Measurements from ENCODE around the gene TARS2. TPM values are rescaled to one million over a fixed set of nuclear protein-coding genes. Genes with fewer than 3 reads are reported as not detected.

The TARS2 gene
- polyA plus RNA-seq, 3 donors, result 12.0 to 14.7 (median 14.6) TPM

DNA sequence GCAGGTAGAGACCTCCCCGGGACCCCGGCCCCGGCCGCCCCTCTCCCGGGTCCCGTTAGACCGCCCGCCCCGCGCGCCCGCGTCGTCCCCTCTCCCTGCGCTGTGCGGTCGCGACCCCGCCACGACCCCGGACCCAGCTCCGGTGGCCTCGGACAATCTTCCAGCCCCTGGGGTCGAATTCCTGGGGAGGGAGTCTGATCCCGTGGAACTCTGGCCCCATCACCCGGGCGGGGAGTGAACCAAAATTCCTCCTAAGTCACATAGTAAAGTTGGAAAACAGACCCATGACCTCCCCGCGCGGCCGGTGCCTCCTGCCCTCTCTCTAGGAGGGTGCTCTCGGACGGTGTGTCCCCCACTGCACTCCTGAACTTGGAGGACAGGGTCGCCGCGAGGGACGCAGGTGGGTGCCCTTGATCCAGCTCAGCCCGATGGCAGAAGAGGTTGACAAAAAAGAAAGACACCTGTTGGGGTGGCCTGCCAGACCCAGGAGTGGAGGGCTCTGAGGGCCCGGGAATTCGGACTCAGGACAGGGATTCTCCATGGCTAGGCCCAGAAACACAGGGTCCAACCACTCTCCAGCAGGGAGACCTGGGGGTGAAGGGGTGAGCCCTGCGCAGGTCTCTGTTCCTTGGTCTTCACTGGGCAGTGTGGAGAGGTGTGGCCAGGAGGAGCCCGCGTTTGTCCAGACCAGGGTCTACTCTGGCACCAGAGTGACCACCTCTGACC lies 62.4 kb downstream of the TARS2 start:
- 51% methylated on average over 22 of the region's 43 CpGs for WGBS (ENCODE audit: insufficient coverage)
- Histone ChIP-seq H3K27ac (ENCODE audit: low read depth in 1 of 2, low read length in 2 of 2) (peak overlapping the region; percentile 36 to 72), H3K36me3 (replicated peaks in 1 of 2; ENCODE audit: control insufficient read depth in 1 of 2, insufficient read depth in 2 of 2, low read length in 2 of 2) (peaks cover 6 to 10% of the 10 kb centered on the region in 2 donors), H3K4me3 (replicated peaks in 1 of 3; ENCODE audit: low read depth in 2 of 3, low read length in 3 of 3) (peak overlapping the region; percentile 52 to 86 (median 68)), H3K4me2 (replicated peaks; ENCODE audit: extremely low read depth, low read length, poor library complexity, severe bottlenecking) (peak overlapping the region; percentile 94), H3K9me3 (replicated peaks in 1 of 2; ENCODE audit: control insufficient read depth in 1 of 2, insufficient read depth in 1 of 2, low read length in 2 of 2) (no peaks in the 10 kb centered on the region), H2AFZ (ENCODE audit: insufficient read depth, low read depth, low read length, poor library complexity, severe bottlenecking) (no peak overlapping the region), H3K27me3 (ENCODE audit: control insufficient read depth in 2 of 2, insufficient read depth in 2 of 2, low read length in 2 of 2) (peaks cover 0 to 3% of the 10 kb centered on the region in 2 donors), H4K20me1 (ENCODE audit: insufficient read depth, low read length) (no peaks in the 10 kb centered on the region), H3K4me1 (ENCODE audit: control insufficient read depth in 1 of 2, insufficient read depth in 2 of 2, low read length in 2 of 2) (peaks cover 61 to 62% of the 10 kb centered on the region in 2 donors), H3K9ac (ENCODE audit: insufficient read depth, low read length, poor library complexity, severe bottlenecking) (peak overlapping the region; percentile 78), H3K79me2 (ENCODE audit: insufficient read depth, low read length) (peaks cover 42% of the 10 kb centered on the region)
- DNase-seq, result peak in 1 of 3 donors; percentile 18
- intact Hi-C loops (cut with micrococcal nuclease), result loop anchor here in 1 of 2 donors (10.0 kb wide), 2 partner anchors 65 to 285 kb away; partner anchors contain the start of genes APH1A and TARS2
- TF ChIP-seq, protein P1, sequence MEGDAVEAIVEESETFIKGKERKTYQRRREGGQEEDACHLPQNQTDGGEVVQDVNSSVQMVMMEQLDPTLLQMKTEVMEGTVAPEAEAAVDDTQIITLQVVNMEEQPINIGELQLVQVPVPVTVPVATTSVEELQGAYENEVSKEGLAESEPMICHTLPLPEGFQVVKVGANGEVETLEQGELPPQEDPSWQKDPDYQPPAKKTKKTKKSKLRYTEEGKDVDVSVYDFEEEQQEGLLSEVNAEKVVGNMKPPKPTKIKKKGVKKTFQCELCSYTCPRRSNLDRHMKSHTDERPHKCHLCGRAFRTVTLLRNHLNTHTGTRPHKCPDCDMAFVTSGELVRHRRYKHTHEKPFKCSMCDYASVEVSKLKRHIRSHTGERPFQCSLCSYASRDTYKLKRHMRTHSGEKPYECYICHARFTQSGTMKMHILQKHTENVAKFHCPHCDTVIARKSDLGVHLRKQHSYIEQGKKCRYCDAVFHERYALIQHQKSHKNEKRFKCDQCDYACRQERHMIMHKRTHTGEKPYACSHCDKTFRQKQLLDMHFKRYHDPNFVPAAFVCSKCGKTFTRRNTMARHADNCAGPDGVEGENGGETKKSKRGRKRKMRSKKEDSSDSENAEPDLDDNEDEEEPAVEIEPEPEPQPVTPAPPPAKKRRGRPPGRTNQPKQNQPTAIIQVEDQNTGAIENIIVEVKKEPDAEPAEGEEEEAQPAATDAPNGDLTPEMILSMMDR (IDR thresholded peaks at IDR 0.05), result no peak
- Mint-ChIP-seq H3K27me3 (ENCODE audit: low read depth in 3 of 3) (peaks cover 6 to 10% (median 6%) of the 10 kb centered on the region in 3 donors), H3K9me3 (peaks cover 0 to 2% (median 0%) of the 10 kb centered on the region in 7 donors), H3K27ac (peak overlapping the region; percentile 76 to 94 (median 90)), H3K36me3 (peaks cover 9 to 11% of the 10 kb centered on the region in 2 donors), H3K4me3 (peak overlapping the region; percentile 88 to 95), H3K4me1 (peaks cover 57% of the 10 kb centered on the region)

DNA sequence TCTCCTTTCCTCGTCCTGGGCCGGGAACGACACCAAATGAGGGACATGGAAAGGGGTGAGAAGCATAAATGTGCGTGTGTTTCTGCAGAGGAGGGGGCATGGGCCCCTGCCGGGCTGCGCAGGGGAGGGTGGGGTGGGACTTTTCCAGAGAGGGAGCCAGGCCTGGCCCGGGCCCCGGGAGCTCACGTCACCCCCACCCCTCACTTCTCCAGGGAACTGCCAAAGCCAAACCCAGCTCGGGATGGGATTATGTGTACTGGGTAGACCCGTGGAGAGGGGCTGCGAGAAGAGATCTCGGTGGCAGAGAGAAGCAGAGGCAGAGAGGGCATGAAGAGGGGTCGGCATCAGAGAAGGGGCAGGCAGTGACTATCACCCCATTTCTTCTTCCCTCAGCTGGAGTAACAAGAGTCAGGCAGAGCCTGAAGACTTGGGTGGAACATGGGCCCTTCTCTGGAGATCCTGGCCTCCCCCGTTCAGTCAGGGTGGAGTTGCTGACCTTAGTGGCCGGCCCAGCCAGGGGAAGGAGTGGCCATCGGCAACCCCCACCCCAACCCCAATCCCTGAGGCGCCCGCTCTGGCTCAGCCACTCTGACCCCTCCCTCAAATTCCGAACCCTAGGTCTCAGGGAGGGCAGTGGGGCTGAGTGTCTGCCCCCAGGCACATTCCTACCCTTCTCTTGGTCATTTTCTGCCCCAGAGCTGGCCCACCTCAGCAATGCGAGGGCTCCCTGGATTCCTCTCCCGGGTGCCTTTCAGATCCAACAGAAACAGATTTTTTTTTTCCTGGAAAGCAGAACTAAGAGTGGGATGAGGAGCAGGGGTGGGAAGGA lies 63.2 kb downstream of the TARS2 start:
- H3K27ac Mint-ChIP-seq, result peak overlapping the region; percentile 86 to 99 (median 97)
- H3K4me3 ChIP-seq (replicated peaks in 1 of 3; ENCODE audit: low read depth in 2 of 3, low read length in 3 of 3), result peak overlapping the region; percentile 52 to 86 (median 68)
- no peak overlapping the region for H2AFZ ChIP-seq (ENCODE audit: insufficient read depth, low read depth, low read length, poor library complexity, severe bottlenecking)
- peaks cover 3 to 10% (median 4%) of the 10 kb centered on the region in 3 donors for H3K27me3 Mint-ChIP-seq (ENCODE audit: low read depth in 3 of 3)
- peaks cover 0 to 2% (median 0%) of the 10 kb centered on the region in 7 donors for H3K9me3 Mint-ChIP-seq
- peaks cover 9 to 18% of the 10 kb centered on the region in 2 donors for H3K36me3 ChIP-seq (replicated peaks in 1 of 2; ENCODE audit: control insufficient read depth in 1 of 2, insufficient read depth in 2 of 2, low read length in 2 of 2)
- H3K27me3 ChIP-seq (ENCODE audit: control insufficient read depth in 2 of 2, insufficient read depth in 2 of 2, low read length in 2 of 2), result peaks cover 0 to 1% of the 10 kb centered on the region in 2 donors
- H3K36me3 Mint-ChIP-seq, result peaks cover 16 to 17% of the 10 kb centered on the region in 2 donors
- H3K27ac ChIP-seq (ENCODE audit: low read depth in 1 of 2, low read length in 2 of 2), result peak overlapping the region; percentile 80 to 82
- H3K4me2 ChIP-seq (replicated peaks; ENCODE audit: extremely low read depth, low read length, poor library complexity, severe bottlenecking), result peak overlapping the region; percentile 94
- no peak for DNase-seq
- H4K20me1 ChIP-seq (ENCODE audit: insufficient read depth, low read length), result peaks cover 3% of the 10 kb centered on the region
- peak overlapping the region; percentile 88 to 95 for H3K4me3 Mint-ChIP-seq
- peaks cover 61 to 62% of the 10 kb centered on the region in 2 donors for H3K4me1 ChIP-seq (ENCODE audit: control insufficient read depth in 1 of 2, insufficient read depth in 2 of 2, low read length in 2 of 2)
- TF ChIP-seq, protein P1 (IDR thresholded peaks at IDR 0.05), result no peak
- H3K79me2 ChIP-seq (ENCODE audit: insufficient read depth, low read length), result peaks cover 45% of the 10 kb centered on the region
- H3K9ac ChIP-seq (ENCODE audit: insufficient read depth, low read length, poor library complexity, severe bottlenecking), result peak overlapping the region; percentile 78
- intact Hi-C loops (cut with micrococcal nuclease), result loop anchor here in 1 of 2 donors (10.0 kb wide), 2 partner anchors 66 to 286 kb away; partner anchors contain the start of genes APH1A and TARS2
- H3K9me3 ChIP-seq (replicated peaks in 1 of 2; ENCODE audit: control insufficient read depth in 1 of 2, insufficient read depth in 1 of 2, low read length in 2 of 2), result no peaks in the 10 kb centered on the region
- no CpG with 5 or more reads among the region's 22 CpGs for WGBS (ENCODE audit: insufficient coverage)
- peaks cover 57% of the 10 kb centered on the region for H3K4me1 Mint-ChIP-seq

Measured in CD14-positive monocyte (primary cell).